T follicular helper cell (primary cell): ENCODE results near the gene HHLA2.
"Not testable (repeated sequence)": the region's sequence is repeated elsewhere in the genome, so short reads cannot be mapped to it uniquely, and the experiment has no call there.

Experiments used
- DNase-seq: peaks from one replicate; pipeline ENCODE4 v3.0.0-alpha.2; 2020; ENCODE audit warnings: low read depth
- total RNA-seq, 2 experiments: gene quantifications; one replicate each; lab custom pipeline; 2026; lab: John Stamatoyannopoulos, UW

Gene HHLA2
- total RNA-seq = 0 to 0.83 reads per million in 2 experiments

- no peak for DNase-seq
These were observed at the start of gene HHLA2 for GRCh38 chr3:108296239-108296638. HHLA2 (plus strand) TSS chr3:108296548; CDS start chr3:108351814, 55,266 bp downstream.

GRCh38 chr3:108250626-108251025 is 45.7 kb upstream of the HHLA2 start:
- DNase-seq = no peak

- no peak for DNase-seq
These were observed 45.1 kb upstream of the HHLA2 start for GRCh38 chr3:108251265-108251664.

- no peak for DNase-seq
These were observed 44.5 kb upstream of the HHLA2 start for GRCh38 chr3:108251844-108252243.

- no peak for DNase-seq
These were observed 41.2 kb upstream of the HHLA2 start for GRCh38 chr3:108255131-108255530.

- DNase-seq = not testable (repeated sequence)
These were observed 31.6 kb upstream of the HHLA2 start for GRCh38 chr3:108264534-108265298.

- not testable (repeated sequence) for DNase-seq
These were observed 28.1 kb upstream of the HHLA2 start for GRCh38 chr3:108268235-108268634.

GRCh38 chr3:108271626-108272025 is 24.7 kb upstream of the HHLA2 start:
- DNase-seq = no peak

GRCh38 chr3:108279066-108279465 is 17.3 kb upstream of the HHLA2 start:
- not testable (repeated sequence) for DNase-seq

GRCh38 chr3:108280476-108280875 is 15.9 kb upstream of the HHLA2 start:
- DNase-seq = no peak

- DNase-seq = no peak
These were observed 14.7 kb upstream of the HHLA2 start for GRCh38 chr3:108281670-108282069.

- no peak for DNase-seq
These were observed 13.3 kb upstream of the HHLA2 start for GRCh38 chr3:108283006-108283405.

GRCh38 chr3:108283989-108284388 is 12.4 kb upstream of the HHLA2 start:
- no peak for DNase-seq

GRCh38 chr3:108285176-108285575 is 11.2 kb upstream of the HHLA2 start:
- no peak for DNase-seq

GRCh38 chr3:108287146-108287545 is 9.2 kb upstream of the HHLA2 start:
- no peak for DNase-seq

GRCh38 chr3:108288193-108288592 is 8.2 kb upstream of the HHLA2 start:
- DNase-seq = not testable (repeated sequence)

GRCh38 chr3:108289159-108289558 is 7.2 kb upstream of the HHLA2 start:
- no peak for DNase-seq

GRCh38 chr3:108292450-108292849 is 3.9 kb upstream of the HHLA2 start:
- DNase-seq = no peak

GRCh38 chr3:108292905-108293328 is 3.4 kb upstream of the HHLA2 start:
- DNase-seq = no peak

GRCh38 chr3:108293858-108294257 is 2.5 kb upstream of the HHLA2 start:
- DNase-seq = no peak

- DNase-seq = no peak
These were observed 750 bp upstream of the HHLA2 start for GRCh38 chr3:108295421-108296175.

GRCh38 chr3:108297647-108298046 is 1.3 kb downstream of the HHLA2 start:
- DNase-seq = no peak

- DNase-seq = no peak
These were observed 1.7 kb downstream of the HHLA2 start for GRCh38 chr3:108298056-108298455.
